ENCODE data around the gene NEURL1B.

The NEURL1B gene

GRCh38 chr5:172611913-172612312 is 29.1 kb upstream of the NEURL1B start:
- no peak for DNase-seq

- no peak for DNase-seq
These were observed 28.3 kb upstream of the NEURL1B start for GRCh38 chr5:172612771-172613170.

GRCh38 chr5:172616136-172616535 is 24.9 kb upstream of the NEURL1B start:
- DNase-seq: no peak

DNA sequence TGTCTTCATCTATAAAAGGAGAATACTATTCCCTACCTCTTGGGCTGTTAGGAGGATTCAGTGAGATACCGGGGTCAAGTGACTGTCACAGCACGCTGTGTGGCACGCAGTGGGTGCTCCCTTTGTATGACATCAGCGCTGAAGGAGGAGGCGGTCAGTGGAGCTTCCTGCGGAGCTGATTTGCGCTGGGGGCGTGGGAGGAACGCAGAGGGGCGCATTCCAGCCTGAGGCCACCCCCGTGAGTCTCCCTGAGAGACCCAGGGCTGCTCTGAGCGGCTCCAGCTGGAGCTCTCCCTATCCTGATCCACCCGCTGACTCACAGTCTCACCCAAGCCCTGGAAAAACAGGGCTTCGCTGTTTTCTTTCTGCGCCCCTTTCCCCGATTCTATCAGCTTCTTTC is 24.3 kb upstream of the NEURL1B start:
- no peak for DNase-seq

GRCh38 chr5:172617817-172618216 is 23.2 kb upstream of the NEURL1B start:
- DNase-seq: no peak

- no peak for DNase-seq
These were observed 22.3 kb upstream of the NEURL1B start for GRCh38 chr5:172618574-172619365.

DNA sequence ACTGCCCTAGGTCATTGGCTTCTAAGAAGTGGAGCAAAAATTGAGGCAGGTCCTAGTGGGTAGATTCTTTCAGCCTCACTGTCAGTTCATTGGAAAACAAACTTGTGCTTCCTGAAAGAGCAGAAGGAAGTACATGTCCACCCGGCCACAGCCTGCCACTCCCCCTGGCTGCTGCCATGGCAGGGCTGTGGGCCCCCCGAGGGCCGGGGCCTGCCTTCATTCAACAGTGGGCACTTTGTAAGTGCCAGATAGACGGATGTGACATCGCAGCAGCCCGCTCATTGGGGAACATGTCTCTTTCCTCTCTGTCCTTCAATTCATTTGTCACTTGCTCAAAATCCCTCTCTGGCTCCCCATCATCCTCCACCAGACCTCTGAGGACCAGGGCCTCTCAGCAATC is 20.6 kb upstream of the NEURL1B start:
- DNase-seq: no peak

DNA sequence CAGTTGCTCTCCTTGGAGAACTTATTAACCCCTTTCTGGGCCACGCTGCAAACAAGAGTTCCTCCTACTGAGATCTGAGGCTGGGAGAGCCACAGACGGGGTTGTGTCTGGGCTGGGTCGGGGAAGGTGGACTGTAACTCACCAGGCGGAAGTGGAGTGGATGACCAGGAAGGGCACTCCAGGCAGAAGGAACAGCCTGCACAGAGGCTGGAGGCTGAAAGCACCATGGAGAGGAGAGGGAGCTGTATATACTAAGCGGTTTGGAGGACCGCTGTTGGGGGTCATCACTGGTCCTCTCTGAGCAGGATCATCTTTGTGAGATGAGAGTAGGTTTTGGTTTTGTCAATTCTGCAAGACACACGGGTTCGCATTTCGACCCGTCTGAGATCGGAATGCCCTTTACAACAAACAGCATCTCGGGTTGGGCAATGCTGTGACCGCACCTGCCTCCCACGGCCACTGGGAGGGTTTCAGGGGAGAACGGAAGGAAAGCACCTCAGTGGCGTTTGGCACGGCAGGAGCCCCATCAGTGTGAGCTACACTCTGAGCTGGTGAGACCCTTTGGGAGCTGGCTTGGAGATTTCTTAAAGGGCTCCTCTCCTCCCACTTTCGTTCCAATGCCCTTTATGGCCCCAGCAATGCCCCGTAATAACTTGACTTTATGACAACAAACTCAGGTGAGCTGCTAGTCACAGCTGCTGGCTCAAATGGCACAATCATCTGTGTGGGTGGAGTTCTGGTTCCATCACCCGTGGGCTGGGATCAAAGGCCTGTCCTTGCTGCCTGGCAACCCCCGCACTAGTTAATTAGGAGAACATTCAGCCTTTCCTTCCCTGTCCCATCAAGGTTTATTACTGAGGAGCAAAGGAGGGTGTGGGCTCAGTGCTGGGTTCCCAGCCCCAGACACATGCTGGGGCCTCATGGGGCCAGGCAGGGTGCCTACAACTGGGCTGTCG is 18.7 kb upstream of the NEURL1B start:
- DNase-seq: no peak

DNA sequence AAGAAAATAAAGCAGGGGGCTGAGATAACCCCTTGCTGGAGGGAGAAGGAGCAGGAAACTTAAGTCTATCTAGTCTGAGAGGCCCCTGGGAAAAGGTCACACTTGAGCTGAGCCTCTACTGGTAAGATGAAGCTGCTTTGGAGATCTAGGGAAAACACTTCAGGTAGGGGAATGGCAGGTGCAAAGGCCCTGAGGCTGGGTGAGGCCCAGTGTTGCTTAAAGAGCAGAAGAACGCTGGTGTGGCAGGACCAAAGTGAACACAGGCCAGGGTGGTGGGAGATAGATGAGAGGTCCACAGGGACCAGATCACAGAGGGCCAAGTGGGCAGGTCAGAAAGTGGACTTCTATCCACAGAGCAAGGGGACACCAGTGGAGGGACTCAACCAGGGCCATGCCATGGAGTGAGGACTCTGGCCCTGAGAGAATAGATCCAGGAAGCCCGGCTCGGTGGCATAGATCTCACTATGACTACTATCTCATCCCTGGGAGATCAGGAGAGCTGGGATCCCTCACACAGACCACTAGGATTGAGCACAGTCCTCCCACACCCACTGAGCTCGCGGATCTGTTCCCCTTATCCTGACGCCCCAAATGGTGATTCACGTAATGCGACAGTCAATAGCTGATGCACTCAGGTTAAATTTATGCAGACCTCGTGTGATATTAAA is 17.6 kb upstream of the NEURL1B start:
- DNase-seq: no peak

DNA sequence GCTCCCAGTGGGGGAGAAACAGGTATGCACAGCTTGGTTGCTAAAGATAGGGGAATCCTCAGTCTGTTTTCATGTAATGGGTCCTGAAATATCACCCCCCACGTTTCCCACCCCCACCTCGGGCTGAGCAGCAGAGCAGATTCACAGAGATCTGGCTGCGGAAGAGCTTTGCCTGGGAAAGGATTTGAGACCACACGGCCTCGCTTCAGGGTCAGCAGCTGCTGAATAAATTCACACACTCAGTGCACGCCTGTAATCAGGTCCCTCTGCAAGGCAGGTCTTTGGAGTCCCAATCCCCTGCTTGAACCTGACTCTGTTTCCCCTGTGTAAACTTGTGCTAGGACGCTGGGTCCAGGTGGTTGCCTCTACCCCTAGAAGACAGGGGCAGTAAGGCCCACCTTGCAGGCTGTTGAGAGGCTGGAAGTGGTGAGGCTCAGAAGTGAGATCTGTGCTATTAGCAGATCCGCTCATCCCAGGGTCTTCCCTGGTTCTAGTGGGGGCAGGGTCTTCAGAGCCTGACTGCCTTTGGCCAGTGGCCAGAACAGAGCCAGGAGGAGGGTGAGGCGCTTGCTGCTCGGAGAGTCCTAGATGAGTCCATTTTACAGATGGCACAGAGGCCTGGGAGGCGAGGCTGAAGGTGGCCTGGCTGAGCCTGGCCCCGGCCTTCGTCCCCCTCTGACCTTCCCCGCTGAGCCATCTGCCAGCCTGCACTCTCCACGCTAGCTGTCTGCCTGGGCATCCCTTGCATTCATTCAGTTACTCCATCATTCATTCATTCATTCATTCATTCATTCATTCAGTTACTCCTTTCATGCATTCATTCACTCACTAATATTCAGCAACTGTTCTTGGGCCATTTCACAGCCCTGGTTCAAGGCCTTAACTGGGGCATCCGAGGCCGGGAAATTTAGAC is 16.7 kb upstream of the NEURL1B start:
- DNase-seq: no peak

DNA sequence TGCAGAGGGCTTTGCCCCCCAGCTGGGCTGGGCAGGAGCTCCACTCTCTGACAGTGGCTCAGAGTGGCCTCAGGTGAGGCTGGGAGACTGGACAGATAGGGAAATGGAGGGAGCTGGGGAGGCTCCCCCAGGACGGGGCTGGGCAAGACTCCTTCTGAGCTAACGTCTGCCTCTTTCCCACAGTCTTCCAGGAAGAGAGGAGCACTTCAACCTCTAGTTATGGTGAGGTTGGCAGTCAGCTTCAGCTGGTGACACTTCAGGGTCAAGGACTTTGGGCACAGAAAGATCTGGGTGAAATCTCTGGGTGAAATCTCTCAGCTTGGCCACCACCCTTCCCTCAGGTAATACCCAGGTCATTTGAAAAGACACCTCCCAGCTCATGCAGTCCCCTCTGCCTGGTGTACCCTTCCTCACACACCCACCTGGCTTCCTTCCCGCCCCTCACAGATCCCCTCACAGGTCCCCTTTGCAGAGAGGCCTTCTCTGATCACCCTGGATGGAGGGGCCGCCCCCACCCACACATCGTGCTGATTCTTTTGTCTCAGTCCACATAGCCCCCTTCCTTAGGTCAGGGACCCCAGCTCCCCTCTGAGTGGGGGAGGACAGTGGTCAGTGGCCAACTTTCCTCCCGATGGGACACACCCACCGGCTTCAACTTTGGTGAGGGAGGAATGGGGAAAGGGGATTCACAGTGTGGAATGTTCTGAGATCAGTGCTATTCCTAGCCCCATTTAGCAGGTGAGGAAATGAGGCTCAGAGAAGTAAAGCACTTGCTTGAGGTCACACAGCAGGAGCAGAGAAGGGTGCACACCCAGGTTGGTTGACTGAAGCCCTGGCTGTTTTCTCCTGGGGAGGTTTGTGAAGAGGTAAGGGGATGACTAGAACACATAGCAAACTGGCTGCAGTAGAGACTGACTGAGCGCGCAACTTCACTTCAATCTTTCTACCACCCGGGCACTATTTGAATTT is 15.8 kb upstream of the NEURL1B start:
- DNase-seq: no peak

GRCh38 chr5:172626031-172626581 is 15.0 kb upstream of the NEURL1B start:
- DNase-seq: no peak

GRCh38 chr5:172630082-172630481 is 11.0 kb upstream of the NEURL1B start:
- no peak for DNase-seq

DNA sequence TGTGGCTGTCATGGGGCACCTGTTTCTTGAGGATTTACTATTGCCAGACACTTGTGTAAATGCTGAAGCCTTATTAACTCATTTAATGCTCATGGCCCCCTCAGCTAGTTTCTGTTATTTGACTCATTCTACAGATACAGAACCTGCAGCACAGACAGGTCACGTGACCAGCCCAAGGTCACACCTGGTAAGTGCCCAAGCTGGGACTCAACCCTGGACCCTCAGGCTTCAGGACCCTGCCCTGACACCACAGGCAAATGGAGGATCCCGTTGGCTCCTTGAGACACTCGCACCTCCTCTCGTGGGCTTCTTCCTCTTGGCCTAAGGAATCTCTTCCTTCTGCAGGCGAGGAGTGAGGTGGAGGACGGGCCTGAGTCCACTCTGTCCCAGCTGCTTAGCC is 10.6 kb upstream of the NEURL1B start:
- DNase-seq: no peak

DNA sequence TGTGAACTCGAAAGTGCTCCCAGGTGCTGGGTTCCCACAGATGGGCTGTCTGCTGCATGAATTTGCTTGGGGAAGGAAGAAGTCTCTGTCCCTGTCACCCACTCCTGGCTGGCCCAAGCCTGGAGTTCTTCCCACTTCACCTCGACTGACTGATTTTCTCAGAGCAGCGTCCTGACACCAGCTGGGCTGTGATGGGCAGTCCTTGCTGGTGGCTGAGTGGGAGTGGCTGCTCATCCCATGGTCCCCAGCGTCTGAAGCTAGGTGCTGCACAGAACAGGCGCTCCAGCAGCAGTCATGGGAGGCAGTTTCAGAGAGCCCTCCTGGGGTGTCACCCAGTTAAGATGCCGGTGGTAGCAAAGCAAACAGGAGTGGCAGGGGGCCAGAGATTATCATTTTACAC is 10.1 kb upstream of the NEURL1B start:
- peak; percentile 19 for DNase-seq

DNA sequence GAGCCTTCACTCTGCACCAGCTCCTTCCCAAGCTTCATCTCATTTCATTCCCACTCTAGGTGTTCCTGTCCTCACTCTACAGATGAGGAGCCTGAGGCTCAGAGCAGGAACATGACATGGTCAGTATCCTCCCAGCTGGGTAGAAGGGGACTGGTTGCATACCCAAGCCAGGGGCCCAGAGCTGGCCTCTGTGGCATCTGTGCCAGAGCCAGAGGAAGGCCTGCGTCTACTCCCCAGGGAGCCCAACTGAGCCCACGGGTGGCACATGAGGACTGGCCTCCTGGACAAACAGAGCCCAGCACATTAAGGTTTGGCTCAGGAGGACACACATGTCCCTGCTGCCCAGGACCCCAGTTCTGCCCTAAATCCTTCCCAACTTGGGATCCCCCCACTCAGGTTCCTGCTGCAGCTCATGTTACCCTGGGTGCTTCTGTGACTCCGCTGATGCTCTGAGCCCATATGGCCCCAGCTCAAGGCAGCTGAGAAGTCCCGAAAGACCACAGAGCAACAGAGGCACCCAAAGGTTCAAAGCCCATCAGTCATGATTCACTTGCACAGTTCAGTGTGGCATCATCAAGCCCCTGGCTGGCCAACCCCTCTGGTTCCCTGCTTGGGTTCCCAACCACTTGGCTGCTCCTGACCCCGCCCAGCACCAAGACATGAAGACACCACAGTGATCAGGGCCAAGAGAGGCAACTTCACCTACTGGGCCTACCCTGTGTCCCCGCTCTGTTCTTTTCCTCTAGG is 8.5 kb upstream of the NEURL1B start:
- no peak for DNase-seq

- no peak for DNase-seq
These were observed 7.6 kb upstream of the NEURL1B start for GRCh38 chr5:172633403-172633970.

DNA sequence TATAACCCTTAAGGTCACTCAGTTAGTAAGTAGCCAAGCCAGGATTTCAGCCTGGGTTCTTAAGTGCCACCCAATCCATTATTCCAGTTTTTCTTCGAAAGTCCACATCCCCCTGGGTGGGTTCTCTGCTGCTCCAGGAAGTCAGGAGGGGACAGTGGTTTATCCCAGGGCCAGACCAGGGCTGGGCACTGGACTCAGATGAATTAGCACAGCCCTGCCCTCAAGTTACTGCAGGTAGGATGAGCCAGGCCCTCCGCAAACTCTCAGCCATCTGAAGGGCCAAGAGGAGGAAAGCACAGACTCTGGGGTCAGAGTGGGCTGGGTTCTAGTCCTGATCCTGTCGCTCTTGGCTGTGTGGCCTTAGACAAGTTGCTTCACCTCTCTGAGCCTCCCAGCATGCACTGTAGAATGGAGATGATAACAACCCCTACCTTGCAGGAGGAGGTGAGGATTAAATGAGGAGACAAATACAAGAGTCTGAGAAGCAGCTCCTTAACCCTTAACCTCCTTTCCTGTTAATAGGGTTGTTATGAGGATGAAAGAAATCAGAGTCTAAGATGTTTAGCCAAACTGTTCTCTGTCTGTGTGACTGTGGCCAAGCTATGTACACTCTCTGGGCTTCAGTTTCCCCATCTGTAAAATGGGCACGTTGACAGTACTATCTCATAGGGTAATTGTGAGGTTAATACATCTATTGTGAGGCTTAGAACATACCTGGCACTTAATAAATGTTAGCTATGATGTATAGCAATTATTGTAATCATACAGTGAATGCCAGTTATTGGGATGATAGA is 6.8 kb upstream of the NEURL1B start:
- no peak for DNase-seq

DNA sequence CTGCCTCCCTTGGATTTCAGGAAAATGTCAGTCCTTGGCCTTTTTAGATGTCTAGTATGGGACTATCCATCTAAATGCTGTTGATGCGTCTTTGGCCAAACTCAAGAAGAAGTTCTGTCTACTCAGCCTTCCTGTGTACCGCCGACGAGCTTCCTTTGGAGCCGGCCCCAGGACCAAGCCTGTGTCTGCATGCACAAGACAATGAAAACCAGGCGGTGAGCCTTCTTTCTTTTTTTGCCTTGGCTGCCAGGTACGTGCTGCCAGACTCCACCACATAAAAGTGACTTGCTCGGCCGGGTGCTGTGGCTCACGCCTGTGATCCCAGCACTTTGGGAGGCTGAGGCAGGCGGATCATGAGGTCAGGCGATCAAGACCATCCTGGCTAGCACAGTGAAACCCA is 6.0 kb upstream of the NEURL1B start:
- no peak for DNase-seq
